Measurements from ENCODE around the gene PHTF1.

- TF ChIP-seq CTCF (IDR thresholded peaks at IDR 0.05) (no peak), POLR2A (IDR thresholded peaks at IDR 0.05) (no peak), EP300 (IDR thresholded peaks at IDR 0.05) (no peak)
These were observed 68.1 kb downstream of the PHTF1 start for GRCh38 chr1:113691184-113691583.
